Measurements from ENCODE around the gene GNAZ. TPM values are rescaled to one million over a fixed set of nuclear protein-coding genes. Genes with fewer than 3 reads are reported as not detected.

GNAZ gene
- total RNA-seq, 4 donors from 2014 or later, result 50.1 to 89.2 (median 55.0) TPM

DNA sequence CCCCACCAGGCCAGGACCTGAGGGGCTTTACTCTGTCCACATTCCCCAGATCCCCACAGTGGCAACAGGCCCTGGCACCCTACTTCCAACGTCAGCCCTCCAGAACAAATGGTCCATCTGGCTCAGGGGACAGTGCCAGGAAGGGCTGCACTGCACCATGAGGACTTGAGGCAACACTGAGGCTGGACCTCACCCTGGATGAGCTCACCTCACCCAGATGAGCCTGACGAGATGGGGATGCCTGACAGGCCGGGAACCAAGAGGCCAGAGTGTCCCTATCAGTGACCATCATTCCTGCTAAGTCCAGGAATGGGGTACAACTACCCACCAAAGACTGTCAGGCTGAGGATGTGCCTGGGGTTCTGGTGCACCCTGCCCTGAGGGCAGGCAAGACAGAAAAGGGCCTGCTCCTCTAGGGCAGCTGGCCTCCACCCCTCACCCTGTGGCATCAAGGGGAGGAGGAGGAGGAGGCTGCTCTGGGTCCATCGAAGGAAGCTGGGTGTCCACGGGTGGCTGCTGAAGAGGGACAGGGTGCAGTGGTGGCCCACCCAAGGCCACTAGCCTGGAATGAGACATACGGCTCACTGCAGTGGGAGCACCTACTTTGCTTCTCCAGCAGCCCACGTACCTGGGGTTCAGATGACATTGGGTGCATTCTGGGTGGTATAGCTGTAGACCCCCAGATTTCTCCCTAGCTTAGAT is 56.9 kb downstream of the GNAZ start:
- TF ChIP-seq POLR2AphosphoS5 (IDR thresholded peaks at IDR 0.05), result no peak
- TF ChIP-seq, protein P1, sequence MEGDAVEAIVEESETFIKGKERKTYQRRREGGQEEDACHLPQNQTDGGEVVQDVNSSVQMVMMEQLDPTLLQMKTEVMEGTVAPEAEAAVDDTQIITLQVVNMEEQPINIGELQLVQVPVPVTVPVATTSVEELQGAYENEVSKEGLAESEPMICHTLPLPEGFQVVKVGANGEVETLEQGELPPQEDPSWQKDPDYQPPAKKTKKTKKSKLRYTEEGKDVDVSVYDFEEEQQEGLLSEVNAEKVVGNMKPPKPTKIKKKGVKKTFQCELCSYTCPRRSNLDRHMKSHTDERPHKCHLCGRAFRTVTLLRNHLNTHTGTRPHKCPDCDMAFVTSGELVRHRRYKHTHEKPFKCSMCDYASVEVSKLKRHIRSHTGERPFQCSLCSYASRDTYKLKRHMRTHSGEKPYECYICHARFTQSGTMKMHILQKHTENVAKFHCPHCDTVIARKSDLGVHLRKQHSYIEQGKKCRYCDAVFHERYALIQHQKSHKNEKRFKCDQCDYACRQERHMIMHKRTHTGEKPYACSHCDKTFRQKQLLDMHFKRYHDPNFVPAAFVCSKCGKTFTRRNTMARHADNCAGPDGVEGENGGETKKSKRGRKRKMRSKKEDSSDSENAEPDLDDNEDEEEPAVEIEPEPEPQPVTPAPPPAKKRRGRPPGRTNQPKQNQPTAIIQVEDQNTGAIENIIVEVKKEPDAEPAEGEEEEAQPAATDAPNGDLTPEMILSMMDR (IDR thresholded peaks at IDR 0.05), result no peak
- no peak for TF ChIP-seq EP300 (IDR thresholded peaks at IDR 0.05)
- TF ChIP-seq POLR2A (IDR thresholded peaks at IDR 0.05), result no peak
- no peak for ATAC-seq
- H3K36me3 ChIP-seq, result peaks cover 0 to 21% of the 10 kb centered on the region in 2 donors
- no peaks in the 10 kb centered on the region for H3K9me3 ChIP-seq
- H3K27ac ChIP-seq, result no peak overlapping the region
- H3K4me1 ChIP-seq, result peaks cover 0 to 23% (median 0%) of the 10 kb centered on the region in 3 donors
- H3K27me3 ChIP-seq, result no peaks in the 10 kb centered on the region
- no CpG with 5 or more reads among the region's 7 CpGs for WGBS, 2 donors (ENCODE audit: low coverage in 1 of 2)
- H3K4me3 ChIP-seq, result no peak overlapping the region

GRCh38 chr22:23127788-23128187 is 57.5 kb downstream of the GNAZ start:
- Histone ChIP-seq H3K9me3 (no peaks in the 10 kb centered on the region), H3K27ac (no peak overlapping the region), H3K27me3 (no peaks in the 10 kb centered on the region), H3K4me3 (no peak overlapping the region), H3K4me1 (peaks cover 0 to 23% (median 0%) of the 10 kb centered on the region in 3 donors), H3K36me3 (peaks cover 0 to 21% of the 10 kb centered on the region in 2 donors)
- WGBS, 2 donors (ENCODE audit: low coverage in 1 of 2), result 74 to 80% methylated on average over 2 to 5 of the region's 9 CpGs
- no peak for ATAC-seq
- TF ChIP-seq POLR2AphosphoS5 (IDR thresholded peaks at IDR 0.05) (no peak), POLR2A (IDR thresholded peaks at IDR 0.05) (no peak), EP300 (IDR thresholded peaks at IDR 0.05) (no peak)
- TF ChIP-seq, protein P1 (IDR thresholded peaks at IDR 0.05), result no peak

GRCh38 chr22:23128269-23129108 is 58.2 kb downstream of the GNAZ start:
- peak; percentile 71 for ATAC-seq
- Histone ChIP-seq H3K9me3 (no peaks in the 10 kb centered on the region), H3K4me3 (no peak overlapping the region), H3K27ac (no peak overlapping the region), H3K36me3 (peaks cover 0 to 15% of the 10 kb centered on the region in 2 donors), H3K4me1 (peaks cover 0 to 23% (median 0%) of the 10 kb centered on the region in 3 donors), H3K27me3 (no peaks in the 10 kb centered on the region)
- WGBS, 2 donors (ENCODE audit: low coverage in 1 of 2), result 29 to 47% methylated on average over 1 to 5 of the region's 14 CpGs
- TF ChIP-seq POLR2A (IDR thresholded peaks at IDR 0.05), result no peak
- TF ChIP-seq, protein P1 (IDR thresholded peaks at IDR 0.05), result peak in 3 of 4 experiments; percentile 79 to 84 (median 80)

DNA sequence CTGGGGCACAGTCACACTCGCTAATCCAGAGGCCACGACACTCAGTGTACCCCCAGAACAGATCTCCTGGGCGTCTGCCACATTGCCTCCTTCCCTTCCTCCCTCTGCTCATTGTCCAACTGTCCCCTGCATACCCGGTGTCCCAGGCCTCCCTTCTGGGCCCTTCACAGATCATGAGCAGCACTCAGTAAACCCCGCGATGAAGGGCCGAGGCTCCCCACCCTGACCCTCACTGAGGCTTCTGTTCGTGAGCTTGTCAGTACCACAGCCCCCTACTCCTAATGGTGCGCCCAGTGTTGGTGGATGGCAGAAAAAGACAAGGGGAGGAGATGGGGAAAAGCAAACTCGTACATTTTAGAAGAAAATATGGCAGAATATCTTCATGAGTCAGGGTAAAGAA is 58.8 kb downstream of the GNAZ start:
- no peak for TF ChIP-seq POLR2AphosphoS5 (IDR thresholded peaks at IDR 0.05)
- TF ChIP-seq EP300 (IDR thresholded peaks at IDR 0.05), result no peak
- TF ChIP-seq POLR2A (IDR thresholded peaks at IDR 0.05), result no peak
- TF ChIP-seq, protein P1 (IDR thresholded peaks at IDR 0.05), result no peak
- no peak for ATAC-seq
- H3K4me1 ChIP-seq, result peaks cover 0 to 22% (median 0%) of the 10 kb centered on the region in 3 donors
- H3K4me3 ChIP-seq, result no peak overlapping the region
- no peaks in the 10 kb centered on the region for H3K27me3 ChIP-seq
- 73% methylated on average over 6 of the region's 10 CpGs; no CpG with 5 or more reads in 1 of the 2 donors for WGBS, 2 donors (ENCODE audit: low coverage in 1 of 2)
- no peak overlapping the region for H3K27ac ChIP-seq
- H3K36me3 ChIP-seq, result peaks cover 0 to 10% of the 10 kb centered on the region in 2 donors
- H3K9me3 ChIP-seq, result no peaks in the 10 kb centered on the region

Measured in gastroesophageal sphincter (tissue), 4 donors.